AG04450 (cell line): Measurements from ENCODE around the gene SWI5. TPM values are rescaled to one million over a fixed set of nuclear protein-coding genes. Genes with fewer than 3 reads are reported as not detected.

ENCODE experiments used
- CTCF ChIA-PET: fragments of 300-600, 350-600 bp; formaldehyde crosslinking; extraction: SDS; loops from one replicate; lab custom pipeline; 2022; ENCODE audit warnings: antibody characterized with exemption, inconsistent platforms; lab: Charles Lee
- POLR2A ChIA-PET: fragments of 350-600 bp; formaldehyde crosslinking; extraction: SDS; loops from one replicate; lab custom pipeline; 2021; ENCODE audit warnings: antibody characterized with exemption, inconsistent platforms; lab: Yijun Ruan, JAX
- DNase-seq: peaks from one replicate; pipeline ENCODE4 v3.0.0-alpha.2; 2011; ENCODE audit warnings: low read depth, low spot score
- H3K27ac ChIP-seq: one replicate; pipeline ENCODE4 v1.5.1; 2012; ENCODE audit warnings: low read depth, low read length, control low read depth
- H3K27me3 ChIP-seq: one replicate; pipeline ENCODE4 v1.6.0; 2012; ENCODE audit warnings: low read length; ENCODE audit not compliant: control insufficient read depth, insufficient read depth
- H3K4me3 ChIP-seq: 2 replicates; pipeline ENCODE4 v1.5.1; 2011; ENCODE audit warnings: mild to moderate bottlenecking, low read depth, low read length, control low read depth
- H3K9me3 ChIP-seq: 2 replicates; pipeline ENCODE4 v1.5.1; 2012; ENCODE audit warnings: low read length; ENCODE audit not compliant: control insufficient read depth, insufficient read depth
- polyA plus RNA-seq: library from polyadenylated mRNA; depleted of rRNA; stranded (reverse); fragments of >200 nt; gene quantifications from 2 replicates; pipeline ENCODE4 v1.2.3, GENCODE V29; 2011
- TF ChIP-seq, protein P1 (sequence below): IDR thresholded peaks from 2 replicates; pipeline ENCODE4 v1.5.1; 2011; ENCODE audit warnings: low read depth, low read length, control low read depth, inconsistent platforms

The SWI5 gene
- polyA plus RNA-seq, 1 experiment: 72.2 TPM

DNA sequence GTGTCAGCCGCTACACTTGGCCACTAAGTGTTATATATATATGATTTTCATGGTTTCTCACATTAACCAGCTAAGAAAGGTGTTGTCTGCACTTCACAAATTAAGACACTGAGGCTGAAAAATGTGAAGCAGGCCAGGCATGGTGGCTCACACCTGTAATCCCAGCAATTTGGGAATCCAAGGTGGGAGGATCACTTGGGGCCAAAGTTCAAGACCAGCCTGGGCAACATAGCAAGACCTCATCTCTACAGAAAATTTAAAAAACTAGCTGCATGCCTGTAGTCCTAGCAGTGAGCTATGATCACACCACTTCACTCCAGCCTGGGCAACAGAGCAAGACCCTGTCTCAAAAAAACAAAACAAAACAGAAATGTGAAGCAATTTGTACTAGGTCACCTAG, 48.3 kb downstream of the SWI5 start:
- ChIA-PET POLR2A (no interaction called here), CTCF (interaction anchor here (1.6 kb wide), 1 partner anchor 38 kb away, joined by 5 read pairs; no protein-coding TSS in a partner anchor)
- Histone ChIP-seq H3K27ac (no peak overlapping the region), H3K27me3 (no peaks in the 10 kb centered on the region), H3K4me3 (no peak overlapping the region), H3K9me3 (no peaks in the 10 kb centered on the region; the same call in 1 of the 2 replicates)
- no peak for DNase-seq
- TF ChIP-seq, protein P1, sequence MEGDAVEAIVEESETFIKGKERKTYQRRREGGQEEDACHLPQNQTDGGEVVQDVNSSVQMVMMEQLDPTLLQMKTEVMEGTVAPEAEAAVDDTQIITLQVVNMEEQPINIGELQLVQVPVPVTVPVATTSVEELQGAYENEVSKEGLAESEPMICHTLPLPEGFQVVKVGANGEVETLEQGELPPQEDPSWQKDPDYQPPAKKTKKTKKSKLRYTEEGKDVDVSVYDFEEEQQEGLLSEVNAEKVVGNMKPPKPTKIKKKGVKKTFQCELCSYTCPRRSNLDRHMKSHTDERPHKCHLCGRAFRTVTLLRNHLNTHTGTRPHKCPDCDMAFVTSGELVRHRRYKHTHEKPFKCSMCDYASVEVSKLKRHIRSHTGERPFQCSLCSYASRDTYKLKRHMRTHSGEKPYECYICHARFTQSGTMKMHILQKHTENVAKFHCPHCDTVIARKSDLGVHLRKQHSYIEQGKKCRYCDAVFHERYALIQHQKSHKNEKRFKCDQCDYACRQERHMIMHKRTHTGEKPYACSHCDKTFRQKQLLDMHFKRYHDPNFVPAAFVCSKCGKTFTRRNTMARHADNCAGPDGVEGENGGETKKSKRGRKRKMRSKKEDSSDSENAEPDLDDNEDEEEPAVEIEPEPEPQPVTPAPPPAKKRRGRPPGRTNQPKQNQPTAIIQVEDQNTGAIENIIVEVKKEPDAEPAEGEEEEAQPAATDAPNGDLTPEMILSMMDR: no peak

DNA sequence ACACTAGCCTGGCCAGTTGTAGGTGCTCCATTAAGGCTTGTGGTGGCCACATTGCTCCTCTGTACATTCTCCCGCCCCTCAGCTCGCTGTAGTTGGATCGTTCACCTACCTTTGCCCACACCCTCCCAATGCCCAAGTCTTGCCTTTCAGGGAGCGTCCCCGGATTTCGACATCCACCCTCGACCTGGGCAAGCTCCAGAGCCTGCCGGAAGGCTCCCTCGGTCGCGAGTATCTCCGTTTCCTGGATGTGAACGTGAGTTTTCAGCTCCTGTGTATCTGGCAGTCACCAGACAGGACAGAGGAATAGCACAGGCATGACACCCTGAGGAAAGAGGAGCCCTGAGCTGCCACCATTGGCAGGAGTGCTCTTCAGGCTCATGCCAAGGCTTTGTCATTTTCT, 49.6 kb downstream of the SWI5 start:
- no peak overlapping the region for H3K27ac ChIP-seq
- DNase-seq: no peak
- TF ChIP-seq, protein P1: no peak
- POLR2A ChIA-PET: no interaction called here
- CTCF ChIA-PET: no interaction called here
- no peaks in the 10 kb centered on the region; the same call in 1 of the 2 replicates for H3K9me3 ChIP-seq
- no peak overlapping the region for H3K4me3 ChIP-seq
- no peaks in the 10 kb centered on the region for H3K27me3 ChIP-seq

DNA sequence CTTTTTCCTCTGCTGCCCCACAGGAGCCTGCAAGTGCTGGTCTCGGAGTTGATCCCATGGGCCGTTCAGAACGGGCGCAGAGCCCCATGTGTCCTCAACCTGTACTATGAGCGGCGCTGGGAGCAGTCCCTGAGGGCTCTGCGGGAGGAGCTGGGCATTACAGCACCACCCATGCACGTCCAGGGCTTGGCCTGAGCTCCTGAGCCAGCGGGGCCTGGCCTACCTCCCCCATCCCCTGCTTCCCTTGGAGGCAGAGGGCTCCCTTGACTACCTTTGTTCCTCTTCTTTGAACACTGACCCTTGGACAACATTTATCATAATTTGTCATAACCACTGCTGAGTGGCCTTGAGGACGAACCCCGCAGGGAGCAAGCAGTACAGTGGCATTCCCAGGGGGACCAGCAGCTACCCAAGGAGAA, 57.4 kb downstream of the SWI5 start:
- ChIA-PET POLR2A (interaction anchor here (1.4 kb wide), 1 partner anchor 28 kb away, joined by 3 read pairs; no protein-coding TSS in a partner anchor), CTCF (no interaction called here)
- TF ChIP-seq, protein P1: no peak
- Histone ChIP-seq H3K27me3 (no peaks in the 10 kb centered on the region), H3K4me3 (no peak overlapping the region), H3K27ac (no peak overlapping the region), H3K9me3 (no peaks in the 10 kb centered on the region)
- no peak for DNase-seq

DNA sequence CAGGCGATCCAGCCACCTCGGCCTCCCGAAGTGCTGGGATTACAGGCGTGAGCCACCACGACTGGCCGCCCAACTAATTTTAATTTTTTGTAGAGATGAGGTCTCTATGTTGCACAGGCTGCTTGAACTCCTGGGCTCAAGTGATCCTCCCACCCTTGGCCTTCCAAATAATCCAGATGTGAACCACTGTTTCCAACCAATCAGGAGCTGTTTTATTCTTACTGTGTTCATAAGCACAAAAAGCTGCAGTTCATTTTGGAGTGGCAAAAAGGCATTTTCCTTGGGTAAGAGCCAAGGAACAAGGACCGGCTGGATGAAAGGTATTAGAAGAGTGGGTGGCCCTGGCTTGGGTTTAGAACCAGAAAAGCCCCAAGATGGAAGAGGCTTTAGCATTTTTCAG, 59.1 kb downstream of the SWI5 start:
- no peaks in the 10 kb centered on the region for H3K9me3 ChIP-seq
- ChIA-PET POLR2A (no interaction called here), CTCF (no interaction called here)
- H3K4me3 ChIP-seq: no peak overlapping the region
- TF ChIP-seq, protein P1: no peak
- H3K27me3 ChIP-seq: no peaks in the 10 kb centered on the region
- no peak for DNase-seq
- H3K27ac ChIP-seq: no peak overlapping the region

DNA sequence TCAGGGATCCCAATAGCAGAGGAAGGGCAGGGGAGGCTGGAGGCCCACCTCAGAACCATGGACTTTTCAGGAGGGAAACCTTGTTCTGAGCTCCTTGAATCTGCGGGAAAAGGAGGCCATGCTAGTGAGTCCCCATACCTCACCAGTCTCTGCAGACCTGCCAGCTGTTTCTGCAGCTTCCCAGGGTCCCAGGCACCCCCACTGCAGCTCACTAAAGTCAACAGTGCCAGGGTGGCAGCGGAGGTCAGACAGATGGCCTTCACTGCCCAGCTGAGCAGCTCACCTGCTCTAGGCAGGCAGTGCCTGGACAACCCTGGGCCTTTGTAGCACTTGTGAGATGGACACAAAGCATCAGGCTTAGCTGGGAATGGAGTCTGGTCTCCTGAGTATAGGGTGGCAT, 59.8 kb downstream of the SWI5 start:
- CTCF ChIA-PET: interaction anchor here (1.9 kb wide), 1 partner anchor 26 kb away, joined by 4 read pairs; no protein-coding TSS in a partner anchor
- TF ChIP-seq, protein P1: no peak

More for the DNA sequence above, 59.8 kb downstream of the SWI5 start:
- POLR2A ChIA-PET: no interaction called here
- Histone ChIP-seq H3K4me3 (no peak overlapping the region), H3K27ac (no peak overlapping the region), H3K27me3 (no peaks in the 10 kb centered on the region), H3K9me3 (no peaks in the 10 kb centered on the region)
- no peak for DNase-seq
